GM12891 (cell line): ENCODE results near the gene WFDC2.

Experiments
- DNase-seq: peaks from one replicate; pipeline ENCODE4 v3.0.0; 2011; ENCODE audit warnings: low spot score; ENCODE audit not compliant: insufficient read length
- FAIRE-seq: peaks from 2 replicates; lab custom pipeline; 2011; peaks lifted over from hg19 to GRCh38; lab: Jason Lieb, UNC
- PAX5 ChIP-seq: IDR thresholded peaks from 2 replicates; pipeline ENCODE4 v1.6.1; 2011; ENCODE audit warnings: low read length, moderate library complexity, mild to moderate bottlenecking; ENCODE audit not compliant: insufficient read depth, severe bottlenecking
- POLR2A ChIP-seq: IDR thresholded peaks from 2 replicates; pipeline ENCODE4 v1.6.1; 2011; ENCODE audit warnings: low read depth, low read length, control low read depth
- POLR2AphosphoS5 ChIP-seq: IDR thresholded peaks from 2 replicates; pipeline ENCODE4 v1.6.1; 2011; ENCODE audit warnings: low read depth, low read length, control low read depth
- POU2F2 ChIP-seq: IDR thresholded peaks from 2 replicates; pipeline ENCODE4 v1.6.1; 2011; ENCODE audit warnings: low read depth, mild to moderate bottlenecking, control low read depth, low read length, moderate library complexity
- SPI1 ChIP-seq: IDR thresholded peaks from 2 replicates; pipeline ENCODE4 v1.6.1; 2011; ENCODE audit warnings: low read depth, low read length, control low read depth
- TAF1 ChIP-seq: IDR thresholded peaks from 2 replicates; pipeline ENCODE4 v1.6.1; 2011; ENCODE audit warnings: low read depth, low read length, control low read depth

Gene WFDC2

GRCh38 chr20:45450097-45450818 is 19.3 kb upstream of the WFDC2 start:
- DNase-seq (no peak), FAIRE-seq (peak; percentile 26)
- TF ChIP-seq TAF1 = no peak
- TF ChIP-seq PAX5 = no peak
- no peak for TF ChIP-seq POLR2AphosphoS5
- TF ChIP-seq POU2F2 = no peak
- peak; percentile 62 for TF ChIP-seq SPI1
- no peak for TF ChIP-seq POLR2A

GRCh38 chr20:45452238-45452637 is 17.3 kb upstream of the WFDC2 start:
- FAIRE-seq (no peak), DNase-seq (no peak)
- TF ChIP-seq POLR2A (no peak), POU2F2 (peak; percentile 83; the same call in 1 of the 2 replicates)

GRCh38 chr20:45452772-45453691 is 16.5 kb upstream of the WFDC2 start:
- no peak for TF ChIP-seq TAF1
- TF ChIP-seq POU2F2 = no peak
- FAIRE-seq (no peak), DNase-seq (no peak)

- TF ChIP-seq TAF1 (no peak), POU2F2 (no peak), POLR2A (no peak), PAX5 (no peak), POLR2AphosphoS5 (no peak), SPI1 (no peak)
- no peak for FAIRE-seq
- DNase-seq = no peak
Observed at GRCh38 chr20:45456632-45457031, 12.9 kb upstream of the WFDC2 start.

- FAIRE-seq (no peak), DNase-seq (no peak)
- TF ChIP-seq POLR2A (no peak), POU2F2 (no peak), SPI1 (no peak), TAF1 (no peak), POLR2AphosphoS5 (no peak), PAX5 (no peak)
Observed at GRCh38 chr20:45459606-45460005, 9.9 kb upstream of the WFDC2 start.

- TF ChIP-seq SPI1 (no peak), TAF1 (no peak), POLR2A (no peak), POLR2AphosphoS5 (no peak), PAX5 (no peak), POU2F2 (no peak)
- DNase-seq (no peak), FAIRE-seq (no peak)
Observed at GRCh38 chr20:45461225-45461624, 8.3 kb upstream of the WFDC2 start.

GRCh38 chr20:45462711-45463509 is 6.6 kb upstream of the WFDC2 start:
- DNase-seq = no peak
- TF ChIP-seq POLR2AphosphoS5 (no peak), TAF1 (no peak), POLR2A (no peak), SPI1 (no peak), PAX5 (no peak), POU2F2 (no peak)
- FAIRE-seq = no peak

GRCh38 chr20:45463709-45464108 is 5.8 kb upstream of the WFDC2 start:
- TF ChIP-seq POLR2AphosphoS5 (no peak), SPI1 (no peak), POU2F2 (no peak), POLR2A (no peak), TAF1 (no peak), PAX5 (no peak)
- FAIRE-seq = no peak
- no peak for DNase-seq

GRCh38 chr20:45465491-45466266 is 3.9 kb upstream of the WFDC2 start:
- no peak for FAIRE-seq
- no peak for TF ChIP-seq PAX5
- no peak for TF ChIP-seq TAF1
- no peak for TF ChIP-seq POU2F2
- TF ChIP-seq POLR2A = no peak
- TF ChIP-seq POLR2AphosphoS5 = no peak
- TF ChIP-seq SPI1 = no peak
- no peak for DNase-seq
